Keratinocyte (primary cell): Measurements from ENCODE around the gene CUBN.

Source experiments
- EZH2 ChIP-seq: IDR thresholded peaks from one replicate; pipeline ENCODE4 v1.6.1; 2012; ENCODE audit warnings: inconsistent platforms, mild to moderate bottlenecking, low read length, moderate library complexity
- TF ChIP-seq, protein P1 (sequence below), 3 experiments: IDR thresholded peaks in 1 of 3; conservative IDR thresholded peaks in 1 of 3; optimal IDR thresholded peaks in 1 of 3; 2 replicates in 2 of 3; 3 replicates in 1 of 3; pipeline versions ENCODE3 to v1.5.1; 2011; ENCODE audit warnings: low read length in 3 of 3, mild to moderate bottlenecking in 3 of 3, moderate library complexity in 2 of 3, control low read depth in 1 of 3, inconsistent platforms in 1 of 3; ENCODE audit not compliant: insufficient read depth in 2 of 3; ENCODE audit errors: extremely low read depth in 1 of 3

- TF ChIP-seq, protein P1, sequence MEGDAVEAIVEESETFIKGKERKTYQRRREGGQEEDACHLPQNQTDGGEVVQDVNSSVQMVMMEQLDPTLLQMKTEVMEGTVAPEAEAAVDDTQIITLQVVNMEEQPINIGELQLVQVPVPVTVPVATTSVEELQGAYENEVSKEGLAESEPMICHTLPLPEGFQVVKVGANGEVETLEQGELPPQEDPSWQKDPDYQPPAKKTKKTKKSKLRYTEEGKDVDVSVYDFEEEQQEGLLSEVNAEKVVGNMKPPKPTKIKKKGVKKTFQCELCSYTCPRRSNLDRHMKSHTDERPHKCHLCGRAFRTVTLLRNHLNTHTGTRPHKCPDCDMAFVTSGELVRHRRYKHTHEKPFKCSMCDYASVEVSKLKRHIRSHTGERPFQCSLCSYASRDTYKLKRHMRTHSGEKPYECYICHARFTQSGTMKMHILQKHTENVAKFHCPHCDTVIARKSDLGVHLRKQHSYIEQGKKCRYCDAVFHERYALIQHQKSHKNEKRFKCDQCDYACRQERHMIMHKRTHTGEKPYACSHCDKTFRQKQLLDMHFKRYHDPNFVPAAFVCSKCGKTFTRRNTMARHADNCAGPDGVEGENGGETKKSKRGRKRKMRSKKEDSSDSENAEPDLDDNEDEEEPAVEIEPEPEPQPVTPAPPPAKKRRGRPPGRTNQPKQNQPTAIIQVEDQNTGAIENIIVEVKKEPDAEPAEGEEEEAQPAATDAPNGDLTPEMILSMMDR (optimal IDR thresholded peaks at IDR 0.05 in 1 of 3, IDR thresholded peaks at IDR 0.05 in 1 of 3, conservative IDR thresholded peaks at IDR 0.05 in 1 of 3; ENCODE audit: extremely low read depth in 1 of 3, insufficient read depth in 2 of 3, low read length in 3 of 3): no peak
- no peak for TF ChIP-seq EZH2
Observed at GRCh38 chr10:17151716-17152115, 22.1 kb upstream of the CUBN start.
